H1 (cell line): ENCODE measurements around the gene MFRP.

ENCODE experiments used
- BCL11A ChIP-seq, 2 experiments: IDR thresholded peaks; one replicate each; pipeline ENCODE4 v1.6.1; 2011; ENCODE audit warnings: low read depth in 2 of 2, low read length in 2 of 2, mild to moderate bottlenecking in 2 of 2
- BRCA1 ChIP-seq: IDR thresholded peaks from 2 replicates; pipeline ENCODE4 v1.6.1; 2012; ENCODE audit warnings: low read depth, low read length, improper control_type of control experiment
- CTCF ChIP-seq, 3 experiments: IDR thresholded peaks; 1 replicate in 2 of 3; 2 replicates in 1 of 3; pipeline versions ENCODE4 v1.5.1 to v1.6.1; 2011; ENCODE audit warnings: low read length in 3 of 3, mild to moderate bottlenecking in 3 of 3, inconsistent platforms in 2 of 3, low read depth in 1 of 3, moderate library complexity in 1 of 3; ENCODE audit not compliant: insufficient read depth in 1 of 3; ENCODE audit errors: control extremely low read depth in 1 of 3
- EZH2 ChIP-seq: fragments of 200-600 bp; sonication (generic); IDR thresholded peaks from 2 replicates; pipeline ENCODE4 v1.7.1; 2012; ENCODE audit warnings: low read depth, mild to moderate bottlenecking, moderate library complexity, low read length, inconsistent platforms; ENCODE audit not compliant: severe bottlenecking
- POLR2A ChIP-seq, 2 experiments: IDR thresholded peaks; 1 replicate in 1 of 2; 2 replicates in 1 of 2; pipeline ENCODE4 v1.6.1; 2011; ENCODE audit warnings: low read depth in 2 of 2, low read length in 2 of 2, mild to moderate bottlenecking in 2 of 2; ENCODE audit errors: control extremely low read depth in 1 of 2

- TF ChIP-seq POLR2A (IDR thresholded peaks at IDR 0.05; ENCODE audit: control extremely low read depth in 1 of 2, low read depth in 2 of 2, low read length in 2 of 2) (peak in 1 of 2 experiments; percentile 18; a peak in 1 of 3 replicates), CTCF (IDR thresholded peaks at IDR 0.05; ENCODE audit: control extremely low read depth in 1 of 3, insufficient read depth in 1 of 3, low read depth in 1 of 3, low read length in 3 of 3) (peak; percentile 76 to 81 (median 79)), BCL11A (IDR thresholded peaks at IDR 0.05; ENCODE audit: low read depth in 2 of 2, low read length in 2 of 2) (no peak), BRCA1 (no peak), EZH2 (no peak)
These were observed 34.9 kb upstream of the MFRP start, which contains the start of gene USP2 for GRCh38 chr11:119381181-119381988.
